ENCODE measurements around the gene FARSB. TPM values are rescaled to one million over a fixed set of nuclear protein-coding genes. Genes with fewer than 3 reads are reported as not detected.

Gene FARSB
- total RNA-seq, 1 donor from 2014 or later, result 13.3 TPM

GRCh38 chr2:222668494-222669154, 12.7 kb upstream of the FARSB start:
- TF ChIP-seq POLR2A (IDR thresholded peaks at IDR 0.05), result no peak
- no peak for TF ChIP-seq POLR2AphosphoS5 (IDR thresholded peaks at IDR 0.05; ENCODE audit: insufficient read depth in 1 of 2, low read depth in 1 of 2)
- no peak for TF ChIP-seq CTCF (IDR thresholded peaks at IDR 0.05)
- Histone ChIP-seq H3K4me1 (peaks cover 9% of the 10 kb centered on the region), H3K27me3 (no peaks in the 10 kb centered on the region), H3K9me3 (no peaks in the 10 kb centered on the region), H3K27ac (no peak overlapping the region), H3K4me3 (no peak overlapping the region), H3K36me3 (no peaks in the 10 kb centered on the region)
- DNase-seq (ENCODE audit: extremely low spot score in 2 of 2), result no peak
- intact Hi-C loops (cut with DNase I), result no loop called here

- H3K36me3 ChIP-seq, result no peaks in the 10 kb centered on the region
- no peak for DNase-seq (ENCODE audit: extremely low spot score in 2 of 2)
- no peak overlapping the region for H3K4me3 ChIP-seq
- intact Hi-C loops (cut with DNase I), result no loop called here
- H3K9me3 ChIP-seq, result no peaks in the 10 kb centered on the region
- no peaks in the 10 kb centered on the region for H3K27me3 ChIP-seq
- no peak overlapping the region for H3K27ac ChIP-seq
- H3K4me1 ChIP-seq, result no peaks in the 10 kb centered on the region
- TF ChIP-seq POLR2AphosphoS5 (IDR thresholded peaks at IDR 0.05; ENCODE audit: insufficient read depth in 1 of 2, low read depth in 1 of 2) (no peak), CTCF (IDR thresholded peaks at IDR 0.05) (no peak), POLR2A (IDR thresholded peaks at IDR 0.05) (no peak)
Measured at GRCh38 chr2:222663479-222663878, 7.6 kb upstream of the FARSB start.

- DNase-seq (ENCODE audit: extremely low spot score in 2 of 2), result no peak
- no peaks in the 10 kb centered on the region for H3K9me3 ChIP-seq
- no peak for TF ChIP-seq CTCF (IDR thresholded peaks at IDR 0.05)
- TF ChIP-seq POLR2A (IDR thresholded peaks at IDR 0.05), result no peak
- TF ChIP-seq POLR2AphosphoS5 (IDR thresholded peaks at IDR 0.05; ENCODE audit: insufficient read depth in 1 of 2, low read depth in 1 of 2), result no peak
- H3K4me1 ChIP-seq, result peaks cover 45% of the 10 kb centered on the region
- no peak overlapping the region for H3K27ac ChIP-seq
- peak overlapping the region; percentile 71 to 96 for H3K4me3 ChIP-seq
- H3K36me3 ChIP-seq, result no peaks in the 10 kb centered on the region
- intact Hi-C loops (cut with DNase I), result no loop called here
- H3K27me3 ChIP-seq, result no peaks in the 10 kb centered on the region
Measured at GRCh38 chr2:222656526-222657446, 894 bp upstream of the FARSB start.

- no peak for TF ChIP-seq POLR2A (IDR thresholded peaks at IDR 0.05)
- TF ChIP-seq POLR2AphosphoS5 (IDR thresholded peaks at IDR 0.05; ENCODE audit: insufficient read depth in 1 of 2, low read depth in 1 of 2), result no peak
- TF ChIP-seq CTCF (IDR thresholded peaks at IDR 0.05), result no peak
- Histone ChIP-seq H3K9me3 (no peaks in the 10 kb centered on the region), H3K4me3 (no peak overlapping the region), H3K27me3 (no peaks in the 10 kb centered on the region), H3K36me3 (no peaks in the 10 kb centered on the region), H3K4me1 (peaks cover 56% of the 10 kb centered on the region), H3K27ac (no peak overlapping the region)
- intact Hi-C loops (cut with DNase I), result no loop called here
- DNase-seq (ENCODE audit: extremely low spot score in 2 of 2), result no peak
Measured at GRCh38 chr2:222653280-222653679, 2.6 kb downstream of the FARSB start.

Measured in vagina (tissue), 2 donors.